IPS DF 4.7 (cell line): ENCODE results near the gene LAMC3.

Experiments used
- DNase-seq: peaks from one replicate; pipeline ENCODE4 v3.0.0-alpha.2; 2013; ENCODE audit warnings: low spot score; ENCODE audit errors: extremely low read depth

The LAMC3 gene

DNA sequence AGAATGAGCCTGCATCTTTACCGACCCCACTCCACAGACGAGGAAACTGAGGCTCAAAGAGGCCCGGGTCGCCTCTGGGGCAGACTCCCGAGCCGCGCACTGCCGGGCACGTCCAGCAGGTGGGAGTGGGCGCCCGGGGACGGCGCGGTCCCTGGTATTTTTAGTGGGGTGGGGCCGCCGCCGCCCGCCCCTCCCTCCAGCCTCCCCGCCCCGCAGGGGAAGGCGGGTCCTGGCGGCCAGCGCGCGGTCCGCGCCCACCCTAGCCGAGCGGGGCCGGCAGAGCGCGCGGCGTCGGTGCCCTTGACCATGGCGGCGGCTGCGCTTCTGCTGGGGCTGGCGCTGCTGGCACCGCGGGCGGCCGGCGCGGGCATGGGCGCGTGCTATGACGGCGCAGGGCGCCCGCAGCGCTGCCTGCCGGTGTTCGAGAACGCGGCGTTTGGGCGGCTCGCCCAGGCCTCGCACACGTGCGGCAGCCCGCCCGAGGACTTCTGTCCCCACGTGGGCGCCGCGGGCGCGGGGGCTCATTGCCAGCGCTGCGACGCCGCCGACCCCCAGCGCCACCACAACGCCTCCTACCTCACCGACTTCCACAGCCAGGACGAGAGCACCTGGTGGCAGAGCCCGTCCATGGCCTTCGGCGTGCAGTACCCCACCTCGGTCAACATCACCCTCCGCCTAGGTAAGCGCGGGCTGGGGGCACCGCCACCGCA lies at the start of gene LAMC3:
LAMC3 (plus strand) TSS at position 266 of the 710 bp plus-strand sequence; CDS start at position 307, 41 bp downstream.
- no peak for DNase-seq

- no peak for DNase-seq
Observed at GRCh38 chr9:130959809-130960334, 49.1 kb upstream of the LAMC3 start.

DNA sequence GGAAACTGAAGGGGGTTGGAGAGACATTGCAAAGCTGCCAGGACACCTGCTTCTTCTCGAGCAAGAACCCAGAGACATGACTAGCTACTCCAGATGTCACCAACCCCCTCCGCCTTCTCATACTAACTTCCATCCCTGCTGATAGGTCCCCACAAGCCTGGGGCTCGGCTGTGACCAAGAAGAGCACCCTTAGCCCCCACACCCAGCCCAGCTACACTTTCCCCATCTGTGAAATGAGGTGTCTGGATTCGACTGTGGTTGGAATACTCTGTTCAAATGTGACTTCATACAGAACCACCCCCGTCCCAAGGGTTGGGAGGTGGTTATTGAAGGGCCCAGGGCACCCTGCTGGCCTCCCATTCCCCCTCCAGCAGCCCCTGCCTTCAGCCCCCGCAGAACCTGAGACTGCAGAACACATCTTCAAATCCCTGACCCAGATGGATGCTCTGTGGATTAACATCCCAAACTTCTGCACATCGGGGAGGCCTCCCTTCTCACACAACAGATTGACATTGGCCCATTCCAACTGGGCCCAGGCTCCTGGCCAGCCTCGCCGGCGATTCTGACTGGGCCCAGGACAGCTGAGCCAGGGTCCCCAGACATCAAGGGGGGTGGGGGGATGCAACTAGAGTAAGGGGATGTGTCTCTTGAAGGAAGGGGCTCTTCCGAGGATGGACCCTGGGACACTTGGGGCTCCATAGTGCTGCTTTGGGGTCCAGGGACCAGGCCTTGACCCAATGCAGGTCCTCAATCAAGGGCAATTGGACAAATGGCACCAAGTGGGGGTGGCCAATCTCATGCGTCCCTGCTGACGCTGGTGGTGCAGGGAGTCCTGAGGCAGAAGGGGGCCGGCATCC lies 48.2 kb upstream of the LAMC3 start:
- no peak for DNase-seq

- DNase-seq = no peak
Observed at GRCh38 chr9:130961511-130962300, 47.3 kb upstream of the LAMC3 start.

DNA sequence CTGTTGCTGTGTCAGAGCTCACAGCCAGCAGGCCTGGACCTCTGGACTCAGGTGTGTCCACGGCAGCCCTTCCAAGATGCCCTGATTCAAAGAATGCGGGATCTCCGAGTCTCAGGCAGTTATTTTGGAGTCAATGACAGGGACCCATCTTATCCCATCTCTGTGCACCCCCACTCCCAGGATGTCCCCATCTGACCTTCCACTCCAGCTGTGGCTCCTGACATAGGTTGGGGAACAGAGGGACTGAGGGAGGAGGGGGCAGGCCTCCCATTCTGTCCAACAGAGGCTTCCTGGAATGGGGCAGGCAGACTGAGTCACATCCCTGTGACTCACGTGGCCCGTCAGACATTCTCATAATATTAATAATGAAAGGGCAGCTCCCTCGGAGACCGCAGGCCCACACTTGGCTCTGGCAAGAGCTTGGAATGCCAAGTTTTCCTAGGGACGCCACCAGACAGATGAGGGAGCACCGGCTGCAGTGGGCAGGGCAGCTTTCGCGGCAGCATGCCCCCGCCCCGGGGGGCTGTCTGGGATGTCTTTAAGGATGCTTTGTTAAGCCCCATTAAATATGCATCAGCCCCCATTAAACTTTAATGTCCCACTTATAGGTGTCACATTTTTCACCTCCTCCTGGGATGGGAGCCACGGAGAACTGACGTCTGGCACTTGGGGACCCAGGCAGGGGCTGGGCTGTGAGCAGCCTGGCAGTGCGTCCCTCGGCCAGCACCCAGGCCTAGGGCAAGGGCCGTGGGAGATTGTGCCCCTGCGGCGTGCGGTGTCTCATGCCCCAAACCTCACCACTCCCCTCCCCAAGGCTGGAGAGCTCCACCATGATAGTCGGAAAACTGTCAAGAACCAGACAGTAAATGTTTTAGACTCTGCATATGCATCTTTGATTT lies 46.3 kb upstream of the LAMC3 start:
- no peak for DNase-seq

DNA sequence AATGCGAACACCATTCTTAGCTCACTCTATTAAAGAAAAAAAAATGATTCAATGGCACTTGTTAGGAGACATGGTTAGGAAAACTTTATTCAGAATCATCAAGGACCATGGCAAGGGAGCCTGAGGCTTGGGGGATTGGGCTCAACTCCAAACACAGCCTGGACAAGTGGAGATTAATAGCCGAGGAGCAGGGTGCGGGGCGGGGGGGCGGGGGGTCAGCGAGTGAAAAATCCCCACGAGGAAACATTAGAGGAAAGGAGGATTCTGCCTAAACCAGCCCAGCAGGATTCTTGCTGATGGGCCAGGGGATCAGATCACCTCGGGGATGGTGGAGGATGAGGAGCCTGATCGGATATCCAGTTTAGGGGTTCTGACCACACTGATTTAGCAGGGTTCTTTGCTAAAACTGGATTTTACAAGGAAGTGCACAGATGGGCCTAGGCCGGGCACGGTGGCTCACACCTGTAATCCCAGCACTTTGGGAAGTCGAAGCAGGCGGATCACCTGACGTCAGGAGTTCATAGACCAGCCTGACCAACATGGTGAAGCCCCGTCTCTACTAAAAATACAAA lies 45.6 kb upstream of the LAMC3 start:
- DNase-seq = no peak

DNA sequence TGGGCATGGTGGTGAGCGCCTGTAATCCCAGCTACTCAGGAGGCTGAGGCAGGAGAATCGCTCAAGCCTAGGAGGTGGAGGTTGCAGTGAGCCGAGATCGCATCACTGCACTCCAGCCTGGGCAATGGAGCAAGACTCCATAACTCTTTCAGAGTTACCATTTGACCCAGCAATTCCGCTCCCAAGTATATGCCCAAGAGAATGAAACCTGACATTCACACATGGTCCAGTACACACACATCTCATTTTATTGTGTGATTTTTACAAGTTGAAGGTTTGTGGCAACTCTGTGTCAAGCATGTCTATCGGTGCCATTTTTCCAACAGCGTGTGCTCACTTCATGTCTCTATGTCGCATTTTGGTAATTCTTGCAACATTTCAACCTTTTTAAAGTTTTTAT lies 45.1 kb upstream of the LAMC3 start:
- DNase-seq = no peak

DNA sequence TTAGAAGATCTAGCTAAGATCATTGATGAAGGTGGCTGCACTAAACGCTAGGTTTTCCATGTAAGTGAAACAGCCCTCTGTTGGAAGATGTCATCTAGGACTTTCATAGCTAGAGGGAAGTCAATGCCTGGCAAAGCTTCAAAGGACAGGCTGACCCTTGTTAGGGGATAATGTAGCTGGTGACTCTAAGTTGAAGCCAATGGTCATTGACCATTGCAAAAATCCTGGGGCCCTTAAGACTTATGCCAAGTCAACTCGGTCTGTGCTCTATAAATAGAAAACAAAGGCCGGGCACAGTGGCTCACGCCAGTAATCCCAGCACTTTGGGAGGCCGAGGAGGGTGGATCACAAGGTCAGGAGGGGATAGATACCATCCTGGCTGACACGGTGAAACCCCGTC lies 43.3 kb upstream of the LAMC3 start:
- no peak for DNase-seq

DNA sequence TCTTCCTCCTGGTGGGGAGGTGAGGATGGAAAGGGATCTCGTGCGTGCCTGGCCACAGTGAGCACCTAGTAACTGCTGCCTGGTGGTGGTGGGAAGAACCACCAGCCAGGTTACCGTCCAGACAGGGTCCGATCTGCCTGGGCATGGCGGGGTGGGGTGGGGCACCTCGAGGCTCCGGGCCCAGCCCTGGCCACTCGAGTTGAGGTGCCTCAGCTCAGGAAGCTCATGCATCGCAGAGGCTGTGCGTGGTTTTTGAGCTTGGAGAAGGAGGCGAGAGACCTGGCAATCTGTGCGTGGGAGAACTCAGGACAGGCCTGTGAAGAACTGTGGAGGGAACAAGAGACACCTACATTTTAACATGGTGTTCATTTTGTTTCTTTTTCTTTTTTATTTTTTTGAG lies 38.9 kb upstream of the LAMC3 start:
- DNase-seq = no peak

- no peak for DNase-seq
Observed at GRCh38 chr9:130970855-130971254, 38.1 kb upstream of the LAMC3 start.

- no peak for DNase-seq
Observed at GRCh38 chr9:130971294-130971849, 37.6 kb upstream of the LAMC3 start.

- no peak for DNase-seq
Observed at GRCh38 chr9:130972277-130972956, 36.6 kb upstream of the LAMC3 start.

GRCh38 chr9:130972957-130973685 lies 35.9 kb upstream of the LAMC3 start:
- DNase-seq = no peak

DNA sequence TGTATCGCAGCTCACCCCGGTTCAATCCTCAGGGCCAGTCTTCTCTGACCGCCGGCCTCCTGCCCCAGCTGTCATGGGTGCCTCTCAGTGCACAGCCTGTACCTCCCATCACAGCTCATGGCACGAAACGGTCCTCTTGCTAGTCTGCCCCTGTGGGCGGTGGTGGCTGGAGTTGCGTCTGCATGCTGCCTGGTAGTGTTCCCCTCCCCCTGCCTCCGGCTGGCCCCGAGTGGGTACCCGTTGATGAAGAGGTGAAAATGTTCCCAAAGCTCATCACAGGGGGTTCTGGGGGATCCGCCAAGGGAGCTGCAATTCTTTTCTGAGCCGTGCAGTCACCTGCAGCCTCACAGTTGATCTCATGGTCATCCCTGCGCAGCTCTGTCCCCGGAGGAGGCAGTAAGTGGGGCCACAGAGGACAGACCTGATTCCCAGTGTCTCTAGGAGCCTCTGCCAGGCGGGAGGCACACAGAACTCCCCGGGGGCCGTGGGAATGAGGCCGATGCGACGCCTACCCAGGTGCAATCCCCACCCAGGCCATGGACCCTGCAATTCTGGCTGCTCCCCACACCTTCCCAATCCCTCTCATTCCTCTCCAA lies 35.2 kb upstream of the LAMC3 start:
- DNase-seq = no peak

- DNase-seq = no peak
Observed at GRCh38 chr9:130974697-130975096, 34.3 kb upstream of the LAMC3 start.

- no peak for DNase-seq
Observed at GRCh38 chr9:130975156-130975555, 33.8 kb upstream of the LAMC3 start.

GRCh38 chr9:130975932-130976841 lies 32.8 kb upstream of the LAMC3 start:
- DNase-seq = no peak
